Small intestine (tissue), 7 donors: ENCODE measurements around the gene MS4A15. TPM values are rescaled to one million over a fixed set of nuclear protein-coding genes. Genes with fewer than 3 reads are reported as not detected.

ENCODE experiments used
- DNase-seq, 2 donors: peaks; one replicate each; pipeline versions ENCODE4 v3.0.0 to v3.0.0-alpha.2; 2013
- FAIRE-seq: peaks from 2 replicates; lab custom pipeline; 2012; peaks lifted over from hg19 to GRCh38; lab: Jason Lieb, UNC
- H3K27ac ChIP-seq, 3 donors: one replicate each; pipeline ENCODE4 v1.5.1; 2013; ENCODE audit warnings: low read length in 2 of 3, mild to moderate bottlenecking in 2 of 3, control low read depth in 1 of 3, inconsistent platforms in 1 of 3, low read depth in 1 of 3, moderate library complexity in 1 of 3
- H3K27me3 ChIP-seq, 3 donors: one replicate each; pipeline ENCODE4 v1.6.1; 2013; ENCODE audit warnings: low read length in 3 of 3, inconsistent platforms in 1 of 3; ENCODE audit not compliant: control insufficient read depth in 3 of 3, insufficient read depth in 3 of 3
- H3K36me3 ChIP-seq, 3 donors: one replicate each; pipeline ENCODE4 v1.6.1; 2013; ENCODE audit warnings: low read length in 3 of 3, inconsistent platforms in 1 of 3, low read depth in 1 of 3, mild to moderate bottlenecking in 1 of 3, moderate library complexity in 1 of 3; ENCODE audit not compliant: control insufficient read depth in 3 of 3, insufficient read depth in 2 of 3
- H3K4me1 ChIP-seq, 3 donors: one replicate each; pipeline ENCODE4 v1.6.1; 2013; ENCODE audit warnings: low read length in 2 of 3, inconsistent platforms in 1 of 3, low read depth in 1 of 3, mild to moderate bottlenecking in 1 of 3, moderate library complexity in 1 of 3; ENCODE audit not compliant: control insufficient read depth in 3 of 3, insufficient read depth in 2 of 3
- H3K4me3 ChIP-seq, 3 donors: one replicate each; pipeline ENCODE4 v1.5.1; 2013; ENCODE audit warnings: low read length in 3 of 3, control low read depth in 1 of 3, inconsistent platforms in 1 of 3, low read depth in 1 of 3, mild to moderate bottlenecking in 1 of 3, moderate library complexity in 1 of 3
- H3K9me3 ChIP-seq, 2 donors: one replicate each; pipeline ENCODE4 v1.6.1; 2013; ENCODE audit warnings: low read depth in 1 of 2, low read length in 1 of 2; ENCODE audit not compliant: control insufficient read depth in 2 of 2, insufficient read depth in 1 of 2
- WGBS, 3 donors: extraction: QIAGEN DNeasy Blood & Tissue Kit; methylation state at CpG; one replicate each; pipeline ENCODE4 v1.1.7; 2013; 5-methylcytosine and 5-hydroxymethylcytosine counted together
- polyA plus RNA-seq, 4 donors: library from polyadenylated mRNA; stranded (reverse) in 3 of 4; unstranded in 1 of 4; fragments of 200-250 nt in 3 of 4; fragments of 120-200 nt in 1 of 4; gene quantifications; one replicate each; pipeline versions ENCODE4 v1.2.1 to v1.2.3, GENCODE V29; 2013
- donor health status: healthy with polysubstance abuse.
- donor health status: control.
- donor health status: control.
- donor health status: Bipolar disorder and iron deficiency.
- donor health status: healthy.

Gene MS4A15
- polyA plus RNA-seq, 4 donors = 0.09 to 7.6 (median 5.1) TPM; not detected in 1

DNA sequence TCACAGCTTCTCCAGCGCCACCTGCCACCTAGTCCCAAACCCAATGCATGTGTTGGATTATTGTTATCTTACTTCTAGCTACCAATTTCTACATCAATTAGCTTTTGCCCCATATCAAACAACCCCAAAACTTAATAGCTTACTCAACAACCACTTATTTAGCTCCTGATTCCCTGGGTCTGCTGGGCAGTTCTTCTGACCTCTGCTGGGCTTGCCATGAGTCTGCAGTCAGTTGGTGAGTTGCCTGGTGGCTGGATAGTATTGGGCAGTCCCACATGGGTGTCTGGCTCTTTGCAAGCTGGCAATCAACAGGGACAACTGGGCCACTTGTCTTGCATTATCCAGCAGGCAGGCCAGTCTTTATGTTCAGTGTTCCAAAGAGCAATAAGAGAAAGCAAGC, 13.6 kb upstream of the MS4A15 start:
- DNase-seq = peak; percentile 25 to 59

DNA sequence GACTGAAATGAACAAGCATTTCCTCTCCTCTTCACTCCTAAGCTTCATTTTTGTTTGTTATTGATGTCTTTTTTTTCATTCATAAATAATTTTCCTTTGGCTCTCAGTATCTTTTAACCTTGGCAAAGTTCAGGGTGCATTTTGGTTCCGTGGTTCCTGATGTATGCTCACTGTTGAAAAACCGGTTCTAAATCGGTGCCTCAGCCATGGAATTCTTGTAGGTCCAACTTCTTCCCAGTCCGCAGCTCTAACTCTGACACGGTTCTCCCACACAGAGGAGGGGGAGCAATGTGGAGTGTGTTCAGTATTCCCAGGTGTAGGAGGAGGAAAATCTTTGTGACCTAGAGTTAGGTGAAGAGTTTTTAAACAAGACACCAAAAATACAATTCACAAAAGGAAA, 12.6 kb upstream of the MS4A15 start:
- Histone ChIP-seq H3K4me3 (no peak overlapping the region), H3K9me3 (peaks cover 0 to 5% of the 10 kb centered on the region in 2 donors), H3K36me3 (no peaks in the 10 kb centered on the region), H3K27ac (no peak overlapping the region), H3K4me1 (peaks cover 0 to 14% (median 0%) of the 10 kb centered on the region in 3 donors), H3K27me3 (no peaks in the 10 kb centered on the region)
- DNase-seq = no peak
- 53 to 85% (median 68%) methylated on average over 5 of the region's 5 CpGs for WGBS, 3 donors
- FAIRE-seq = no peak

More for the DNA sequence above, 13.6 kb upstream of the MS4A15 start:
- no peaks in the 10 kb centered on the region for H3K27me3 ChIP-seq
- no peaks in the 10 kb centered on the region for H3K36me3 ChIP-seq
- H3K9me3 ChIP-seq = peaks cover 0 to 5% of the 10 kb centered on the region in 2 donors
- 21 to 80% (median 57%) methylated on average over 1 of the region's 1 CpG for WGBS, 3 donors
- H3K27ac ChIP-seq = peak overlapping the region in 1 of 3 donors; percentile 52
- peaks cover 0 to 14% (median 0%) of the 10 kb centered on the region in 3 donors for H3K4me1 ChIP-seq
- FAIRE-seq = no peak
- no peak overlapping the region for H3K4me3 ChIP-seq

DNA sequence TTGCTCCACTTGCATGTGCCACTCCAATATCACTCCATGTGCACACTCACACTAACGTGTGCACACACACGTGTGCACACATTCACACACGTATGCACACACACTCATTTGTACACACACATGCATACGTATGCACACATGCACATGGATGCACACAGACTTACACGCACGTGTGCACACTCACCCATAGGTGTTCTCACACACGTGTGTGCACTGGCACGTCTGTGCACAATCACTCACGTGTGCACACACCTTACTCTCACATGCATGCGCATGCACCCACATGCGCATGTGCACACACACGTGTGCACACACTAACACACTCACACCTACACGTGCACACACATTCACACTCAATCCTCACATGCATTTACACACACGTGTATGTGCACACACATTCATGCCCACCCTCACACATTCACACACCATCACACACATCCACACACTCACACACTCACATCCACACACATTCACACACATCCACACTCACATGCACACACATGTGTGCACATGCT, 9.3 kb upstream of the MS4A15 start:
- FAIRE-seq (no peak), DNase-seq (no peak)
- Histone ChIP-seq H3K36me3 (no peaks in the 10 kb centered on the region), H3K4me1 (no peaks in the 10 kb centered on the region), H3K9me3 (no peaks in the 10 kb centered on the region), H3K27ac (no peak overlapping the region), H3K4me3 (no peak overlapping the region), H3K27me3 (peaks cover 0 to 3% (median 0%) of the 10 kb centered on the region in 3 donors)
- WGBS, 3 donors = 94 to 95% (median 95%) methylated on average over 14 of the region's 14 CpGs

DNA sequence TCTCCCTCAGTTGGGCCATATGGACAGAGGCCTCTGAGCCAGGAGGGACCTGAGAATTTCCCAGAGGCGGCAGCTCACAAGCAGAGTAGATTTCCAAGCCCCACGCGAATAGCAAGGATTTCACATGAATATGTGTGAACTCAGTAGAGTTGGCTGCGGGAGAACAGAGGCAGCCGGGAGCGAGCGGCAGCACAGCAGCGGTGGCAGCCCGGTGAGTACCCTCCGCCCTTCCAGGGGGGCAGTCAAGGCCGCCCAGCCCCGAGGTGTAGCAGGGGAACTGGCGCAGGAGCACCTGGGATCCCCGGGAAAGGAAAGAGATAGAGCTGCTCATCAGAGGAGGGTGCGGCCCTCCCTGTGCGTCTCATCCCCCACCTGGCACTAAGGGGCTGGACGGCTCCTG, 8.4 kb upstream of the MS4A15 start:
- no peaks in the 10 kb centered on the region for H3K36me3 ChIP-seq
- no peaks in the 10 kb centered on the region for H3K9me3 ChIP-seq
- H3K4me1 ChIP-seq = no peaks in the 10 kb centered on the region
- H3K27me3 ChIP-seq = peaks cover 0 to 3% (median 0%) of the 10 kb centered on the region in 3 donors
- FAIRE-seq (no peak), DNase-seq (no peak)
- 88 to 89% (median 89%) methylated on average over 16 to 17 of the region's 17 CpGs for WGBS, 3 donors
- no peak overlapping the region for H3K4me3 ChIP-seq
- no peak overlapping the region for H3K27ac ChIP-seq

DNA sequence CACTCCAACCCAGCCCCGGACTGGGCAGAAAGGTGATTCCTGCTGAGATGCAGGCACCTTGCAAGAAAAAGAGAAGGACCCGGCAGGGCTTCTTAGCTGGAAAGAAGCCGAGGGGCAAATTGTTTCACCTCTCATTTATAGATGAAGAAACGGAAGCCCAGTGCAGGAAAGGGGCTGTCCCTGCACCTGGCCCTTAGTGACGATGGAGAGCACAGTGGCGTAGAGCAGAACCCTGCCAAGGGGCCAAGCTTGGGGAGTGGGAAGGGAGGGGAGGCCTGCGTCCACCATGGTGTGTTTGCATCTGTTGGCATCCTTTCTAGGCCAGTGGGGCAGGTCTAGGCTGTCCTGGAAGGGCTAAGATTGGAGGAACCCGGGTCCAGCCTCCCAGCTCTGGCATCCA, 7.8 kb upstream of the MS4A15 start:
- Histone ChIP-seq H3K4me1 (peaks cover 0 to 2% (median 0%) of the 10 kb centered on the region in 3 donors), H3K36me3 (no peaks in the 10 kb centered on the region), H3K27me3 (peaks cover 0 to 6% (median 0%) of the 10 kb centered on the region in 3 donors), H3K4me3 (no peak overlapping the region), H3K9me3 (no peaks in the 10 kb centered on the region), H3K27ac (no peak overlapping the region)
- WGBS, 3 donors = 76 to 81% (median 80%) methylated on average over 8 of the region's 8 CpGs
- FAIRE-seq = no peak
- no peak for DNase-seq

DNA sequence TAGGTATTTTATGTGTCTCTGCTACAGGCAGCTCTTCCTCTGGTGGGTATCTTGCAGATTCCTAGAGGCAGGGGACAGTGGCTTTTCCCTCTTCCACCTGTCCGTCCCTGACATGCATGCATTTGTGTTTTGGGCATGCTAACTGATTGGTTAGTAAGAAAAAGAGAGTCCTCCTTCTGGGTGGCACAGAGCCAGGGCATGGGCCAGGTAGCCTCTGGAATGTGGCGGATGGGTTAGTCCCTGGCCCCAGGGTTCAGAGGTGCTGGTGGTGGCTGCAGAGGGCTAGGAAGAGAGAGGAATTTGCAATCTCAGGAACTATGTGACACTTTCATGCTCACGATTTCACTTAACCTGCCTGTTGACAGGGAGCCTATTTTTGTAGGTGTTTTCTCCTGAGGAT, 5.8 kb upstream of the MS4A15 start:
- DNase-seq (no peak), FAIRE-seq (no peak)
- peaks cover 0 to 6% (median 0%) of the 10 kb centered on the region in 3 donors for H3K27me3 ChIP-seq
- H3K9me3 ChIP-seq = no peaks in the 10 kb centered on the region
- H3K4me1 ChIP-seq = peaks cover 0 to 2% (median 0%) of the 10 kb centered on the region in 3 donors
- no peaks in the 10 kb centered on the region for H3K36me3 ChIP-seq
- H3K27ac ChIP-seq = no peak overlapping the region
- WGBS, 3 donors = 65 to 76% (median 70%) methylated on average over 3 of the region's 3 CpGs
- no peak overlapping the region for H3K4me3 ChIP-seq

DNA sequence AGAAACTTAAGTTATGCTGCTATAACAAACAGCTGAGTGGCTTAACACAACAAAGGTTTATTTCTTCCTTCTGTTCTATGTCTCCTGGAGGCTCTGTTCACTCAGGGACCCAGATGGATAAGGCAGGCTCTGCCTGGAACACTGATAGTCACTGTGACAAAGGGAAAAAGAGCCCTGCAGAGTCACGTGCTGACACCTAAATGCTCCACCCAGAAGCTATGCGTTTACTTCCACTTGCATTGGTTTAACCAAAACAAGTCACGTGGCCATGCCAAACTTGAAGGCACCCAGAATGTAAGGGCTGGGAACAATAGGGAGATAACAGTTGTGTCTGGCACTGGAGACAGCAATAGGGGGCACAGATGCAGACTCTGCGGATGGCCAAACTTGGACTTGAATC, 3.4 kb upstream of the MS4A15 start:
- 43 to 58% (median 44%) methylated on average over 4 of the region's 4 CpGs for WGBS, 3 donors
- Histone ChIP-seq H3K4me1 (peaks cover 0 to 4% (median 2%) of the 10 kb centered on the region in 3 donors), H3K9me3 (peaks cover 0 to 2% of the 10 kb centered on the region in 2 donors), H3K4me3 (no peak overlapping the region), H3K27ac (no peak overlapping the region), H3K36me3 (no peaks in the 10 kb centered on the region), H3K27me3 (peaks cover 0 to 6% (median 0%) of the 10 kb centered on the region in 3 donors)
- no peak for FAIRE-seq
- DNase-seq = peak; percentile 17 to 37

DNA sequence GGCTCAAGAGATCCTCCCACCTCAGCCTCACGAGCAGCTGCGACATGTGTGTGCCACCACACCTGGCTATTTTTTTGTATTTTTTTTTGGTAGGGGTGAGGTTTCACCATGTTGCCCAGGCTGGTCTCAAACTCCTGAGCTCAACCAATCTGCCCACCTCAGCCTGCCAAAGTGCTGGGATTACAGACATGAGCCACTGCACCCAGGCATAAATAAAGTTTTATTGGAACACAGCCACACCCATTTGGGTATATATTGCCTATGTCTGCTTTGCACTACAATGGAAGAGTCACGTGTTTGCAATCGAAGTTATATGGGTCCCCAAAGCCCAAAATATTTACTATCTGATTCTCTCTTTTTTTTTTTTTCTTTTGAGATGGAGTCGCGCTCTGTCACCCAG, 1.8 kb upstream of the MS4A15 start:
- DNase-seq (no peak), FAIRE-seq (no peak)
- H3K9me3 ChIP-seq = peaks cover 0 to 2% of the 10 kb centered on the region in 2 donors
- no peak overlapping the region for H3K4me3 ChIP-seq
- peaks cover 0 to 6% (median 0%) of the 10 kb centered on the region in 3 donors for H3K27me3 ChIP-seq
- H3K36me3 ChIP-seq = no peaks in the 10 kb centered on the region
- peaks cover 0 to 14% (median 2%) of the 10 kb centered on the region in 3 donors for H3K4me1 ChIP-seq
- H3K27ac ChIP-seq = no peak overlapping the region
- 92 to 96% (median 92%) methylated on average over 6 of the region's 6 CpGs for WGBS, 3 donors
